Measurements from ENCODE around the gene ZBTB8A.

GRCh38 chr1:32650248-32650751 is 111.1 kb downstream of the ZBTB8A start, which contains the start of gene ZBTB8OS:
- TF ChIP-seq CTCF (IDR thresholded peaks at IDR 0.05): no peak
- no peak for TF ChIP-seq POLR2A (IDR thresholded peaks at IDR 0.05)
